GM23338 (cell line): ENCODE data around the gene PLPPR3. TPM values are rescaled to one million over a fixed set of nuclear protein-coding genes. Genes with fewer than 3 reads are reported as not detected.
A peak's percentile ranks its signal among the peaks of the same experiment; 100 is the strongest.

Experiments used
- ATAC-seq: fragments of 200-7000 bp; cut with Tn5 transposase; 3 replicates; pipeline ENCODE4 v1.9.1; 2020
- DNase-seq: peaks from one replicate; pipeline ENCODE4 v3.0.0-alpha.2; 2015; ENCODE audit warnings: low spot score
- H2AFZ ChIP-seq: fragments of 200-600 bp; sonication (generic); 2 replicates; pipeline ENCODE4 v1.8.0; 2016; ENCODE audit warnings: antibody characterized with exemption, mild to moderate bottlenecking, moderate library complexity
- H3F3A ChIP-seq: fragments of 200-600 bp; sonication (generic); replicated peaks from 2 replicates; pipeline ENCODE4 v1.8.0; 2017; ENCODE audit warnings: antibody characterized with exemption, mixed run types, low read depth
- H3K27ac ChIP-seq: fragments of 200-600 bp; sonication (generic); 2 replicates; pipeline ENCODE4 v1.6.1; 2016; ENCODE audit warnings: low read depth
- H3K27me3 ChIP-seq: fragments of 200-600 bp; sonication (generic); 2 replicates; pipeline ENCODE4 v1.8.0; 2016; ENCODE audit warnings: mild to moderate bottlenecking, mixed run types, moderate library complexity; ENCODE audit not compliant: insufficient read depth
- H3K36me3 ChIP-seq: fragments of 200-600 bp; sonication (generic); 2 replicates; pipeline ENCODE4 v1.8.0; 2016; ENCODE audit warnings: mild to moderate bottlenecking; ENCODE audit not compliant: insufficient read depth
- H3K4me1 ChIP-seq: fragments of 200-600 bp; sonication (generic); 2 replicates; pipeline ENCODE4 v1.8.0; 2016; ENCODE audit warnings: mild to moderate bottlenecking, moderate library complexity; ENCODE audit not compliant: insufficient read depth
- H3K4me2 ChIP-seq: fragments of 200-600 bp; sonication (generic); 2 replicates; pipeline ENCODE4 v1.7.1; 2017; ENCODE audit warnings: mixed run types
- H3K4me3 ChIP-seq: fragments of 200-600 bp; sonication (generic); 2 replicates; pipeline ENCODE4 v1.6.1; 2016; ENCODE audit warnings: mixed run types
- H3K79me2 ChIP-seq: fragments of 200-600 bp; sonication (generic); replicated peaks from 2 replicates; pipeline ENCODE4 v1.8.0; 2017; ENCODE audit warnings: mild to moderate bottlenecking; ENCODE audit not compliant: insufficient read depth
- H3K9me2 ChIP-seq: fragments of 200-600 bp; sonication (generic); 2 replicates; pipeline ENCODE4 v1.8.0; 2017; ENCODE audit not compliant: insufficient read depth
- H4K20me1 ChIP-seq: fragments of 200-600 bp; sonication (generic); replicated peaks from 2 replicates; pipeline ENCODE4 v1.8.0; 2017; ENCODE audit warnings: mild to moderate bottlenecking; ENCODE audit not compliant: insufficient read depth
- H3K27ac Mint-ChIP-seq: 2 replicates; pipeline ENCODE4 v1.8.0; 2020; ENCODE audit warnings: inconsistent platforms, mild to moderate bottlenecking, moderate library complexity, mixed read lengths
- H3K27me3 Mint-ChIP-seq: 3 replicates; pipeline ENCODE4 v1.8.0; 2022; ENCODE audit warnings: low read depth, mild to moderate bottlenecking, moderate library complexity, mixed read lengths, inconsistent platforms; ENCODE audit not compliant: insufficient read depth, poor library complexity
- H3K36me3 Mint-ChIP-seq: 3 replicates; pipeline ENCODE4 v1.8.0; 2021; ENCODE audit warnings: low read depth, mild to moderate bottlenecking, inconsistent platforms, moderate library complexity, mixed read lengths
- H3K4me1 Mint-ChIP-seq: 3 replicates; pipeline ENCODE4 v1.8.0; 2020; ENCODE audit warnings: mild to moderate bottlenecking, inconsistent platforms, mixed read lengths
- H3K4me3 Mint-ChIP-seq: 3 replicates; pipeline ENCODE4 v1.8.0; 2021; ENCODE audit warnings: moderate library complexity, mild to moderate bottlenecking, inconsistent platforms, mixed read lengths
- H3K9me3 Mint-ChIP-seq: 3 replicates; pipeline ENCODE4 v1.8.0; 2020; ENCODE audit warnings: moderate library complexity, mild to moderate bottlenecking, inconsistent platforms, mixed read lengths
- CTCF ChIP-seq, 2 experiments: fragments of 200-600 bp in 1 of 2; sonication (generic) in 1 of 2; conservative IDR thresholded peaks; 2 replicates each; pipeline versions ENCODE4 v1.5.1 to v1.6.1; 2016 to 2017; ENCODE audit warnings: antibody characterized with exemption in 2 of 2, low read depth in 2 of 2, mild to moderate bottlenecking in 2 of 2, moderate library complexity in 1 of 2
- EZH2phosphoT487 ChIP-seq: fragments of 200-600 bp; sonication (generic); IDR thresholded peaks from one replicate; pipeline ENCODE4 v1.8.1; 2018; ENCODE audit warnings: antibody characterized with exemption; ENCODE audit not compliant: unreplicated experiment
- JUNB ChIP-seq: IDR thresholded peaks from one replicate; pipeline ENCODE4 v1.6.1; 2016; ENCODE audit warnings: antibody characterized with exemption; ENCODE audit not compliant: unreplicated experiment
- POLR2AphosphoS5 ChIP-seq: IDR thresholded peaks from 2 replicates; pipeline ENCODE4 v1.6.1; 2016; ENCODE audit warnings: antibody characterized with exemption, low read depth
- STAT1 ChIP-seq: IDR thresholded peaks from one replicate; pipeline ENCODE4 v1.6.1; 2016; ENCODE audit warnings: antibody characterized with exemption; ENCODE audit not compliant: unreplicated experiment
- ZNF114 ChIP-seq: fragments of 250-450 bp; sonication (Bioruptor Pico); IDR thresholded peaks from 2 replicates; pipeline ENCODE4 v1.5.0; 2020; ENCODE audit warnings: mild to moderate bottlenecking, moderate library complexity
- ZNF462 ChIP-seq: fragments of 250-450 bp; sonication (Bioruptor Pico); IDR thresholded peaks from 2 replicates; pipeline ENCODE4 v1.5.0; 2020; ENCODE audit warnings: mild to moderate bottlenecking, moderate library complexity
- polyA plus RNA-seq: library from polyadenylated mRNA; unstranded; fragments of >200 nt; fragmentation: Nextera tagmentation; extraction: Ambion mirVana; gene quantifications from 2 replicates; pipeline ENCODE4 v1.2.1, GENCODE V29; 2016
- total RNA-seq: library from RNA; depleted of rRNA; stranded (reverse); fragments of >200 nt; shearing (Covaris generic); gene quantifications from 2 replicates; pipeline ENCODE4 v1.2.3, GENCODE V29; 2014
- TF ChIP-seq, protein P1 (sequence below): IDR thresholded peaks from one replicate; pipeline ENCODE4 v1.6.1; 2018; ENCODE audit warnings: antibody characterized with exemption; ENCODE audit not compliant: unreplicated experiment

The PLPPR3 gene
- total and polyA plus RNA-seq, 2 experiments from 2014 or later = 14.8 to 81.1 TPM

GRCh38 chr19:802498-803098 is 19.2 kb downstream of the PLPPR3 start:
- Mint-ChIP-seq H3K27me3 (peaks cover 35% of the 10 kb centered on the region), H3K4me3 (peak overlapping the region; percentile 49), H3K4me1 (peaks cover 36% of the 10 kb centered on the region), H3K27ac (peak overlapping the region; percentile 37; the same call in 1 of the 2 replicates), H3K36me3 (peaks cover 82% of the 10 kb centered on the region), H3K9me3 (no peaks in the 10 kb centered on the region)
- ATAC-seq = no peak
- H3K4me3 ChIP-seq = no peak overlapping the region; the same call in 1 of the 2 replicates
- H3K27ac ChIP-seq = peak overlapping the region; percentile 76
- H3K79me2 ChIP-seq = peaks cover 96% of the 10 kb centered on the region
- H3K4me2 ChIP-seq = peak overlapping the region; percentile 55
- H3F3A ChIP-seq = peaks cover 47% of the 10 kb centered on the region
- H3K4me1 ChIP-seq = peaks cover 30% of the 10 kb centered on the region
- peak; percentile 25 for DNase-seq
- H2AFZ ChIP-seq = no peak overlapping the region
- peaks cover 27% of the 10 kb centered on the region for H3K36me3 ChIP-seq
- H3K9me2 ChIP-seq = no peaks in the 10 kb centered on the region
- no peak for TF ChIP-seq JUNB
- TF ChIP-seq CTCF (conservative IDR thresholded peaks at IDR 0.05; ENCODE audit: low read depth in 2 of 2) = no peak
- TF ChIP-seq, protein P1, sequence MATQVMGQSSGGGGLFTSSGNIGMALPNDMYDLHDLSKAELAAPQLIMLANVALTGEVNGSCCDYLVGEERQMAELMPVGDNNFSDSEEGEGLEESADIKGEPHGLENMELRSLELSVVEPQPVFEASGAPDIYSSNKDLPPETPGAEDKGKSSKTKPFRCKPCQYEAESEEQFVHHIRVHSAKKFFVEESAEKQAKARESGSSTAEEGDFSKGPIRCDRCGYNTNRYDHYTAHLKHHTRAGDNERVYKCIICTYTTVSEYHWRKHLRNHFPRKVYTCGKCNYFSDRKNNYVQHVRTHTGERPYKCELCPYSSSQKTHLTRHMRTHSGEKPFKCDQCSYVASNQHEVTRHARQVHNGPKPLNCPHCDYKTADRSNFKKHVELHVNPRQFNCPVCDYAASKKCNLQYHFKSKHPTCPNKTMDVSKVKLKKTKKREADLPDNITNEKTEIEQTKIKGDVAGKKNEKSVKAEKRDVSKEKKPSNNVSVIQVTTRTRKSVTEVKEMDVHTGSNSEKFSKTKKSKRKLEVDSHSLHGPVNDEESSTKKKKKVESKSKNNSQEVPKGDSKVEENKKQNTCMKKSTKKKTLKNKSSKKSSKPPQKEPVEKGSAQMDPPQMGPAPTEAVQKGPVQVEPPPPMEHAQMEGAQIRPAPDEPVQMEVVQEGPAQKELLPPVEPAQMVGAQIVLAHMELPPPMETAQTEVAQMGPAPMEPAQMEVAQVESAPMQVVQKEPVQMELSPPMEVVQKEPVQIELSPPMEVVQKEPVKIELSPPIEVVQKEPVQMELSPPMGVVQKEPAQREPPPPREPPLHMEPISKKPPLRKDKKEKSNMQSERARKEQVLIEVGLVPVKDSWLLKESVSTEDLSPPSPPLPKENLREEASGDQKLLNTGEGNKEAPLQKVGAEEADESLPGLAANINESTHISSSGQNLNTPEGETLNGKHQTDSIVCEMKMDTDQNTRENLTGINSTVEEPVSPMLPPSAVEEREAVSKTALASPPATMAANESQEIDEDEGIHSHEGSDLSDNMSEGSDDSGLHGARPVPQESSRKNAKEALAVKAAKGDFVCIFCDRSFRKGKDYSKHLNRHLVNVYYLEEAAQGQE = no peak
- TF ChIP-seq POLR2AphosphoS5 = no peak
- no peak for TF ChIP-seq EZH2phosphoT487
- no peak for TF ChIP-seq STAT1
- no peak for TF ChIP-seq ZNF462
- no peak for TF ChIP-seq ZNF114 (CRISPR knock-in tag)
- H4K20me1 ChIP-seq = peaks cover 70% of the 10 kb centered on the region
- no peaks in the 10 kb centered on the region for H3K27me3 ChIP-seq
